ENCODE results near the gene PCCA.

DNA sequence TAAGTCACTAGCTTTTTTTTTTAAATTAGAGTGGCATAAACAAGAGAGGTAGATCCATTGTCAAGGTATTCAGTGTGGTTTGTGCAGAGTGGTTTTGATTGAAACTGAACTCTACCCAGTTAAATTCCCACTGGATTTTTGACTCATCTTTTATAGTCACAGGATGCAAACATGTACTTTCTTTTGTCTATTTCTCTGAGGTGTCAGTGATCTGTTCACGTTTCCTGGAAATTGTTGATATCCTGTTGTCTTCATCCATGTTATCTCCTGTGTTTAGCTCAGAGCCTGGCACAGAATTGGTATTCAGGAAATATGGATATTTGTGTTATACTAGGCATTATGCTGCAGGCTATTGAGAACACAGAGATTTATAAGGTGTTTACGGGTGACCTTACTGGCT is 119.7 kb downstream of the PCCA start:
- TF ChIP-seq PKNOX1 (IDR thresholded peaks at IDR 0.05): no peak
- TF ChIP-seq FOXM1 (IDR thresholded peaks at IDR 0.05; ENCODE audit: borderline replicate concordance): no peak
- no peak for TF ChIP-seq FOXK2 (IDR thresholded peaks at IDR 0.05)
- no peak for TF ChIP-seq ZNF384 (IDR thresholded peaks at IDR 0.05)
- TF ChIP-seq BHLHE40 (IDR thresholded peaks at IDR 0.05; ENCODE audit: borderline replicate concordance): no peak
- TF ChIP-seq SUZ12 (IDR thresholded peaks at IDR 0.05): no peak
- no peak for TF ChIP-seq SP1 (IDR thresholded peaks at IDR 0.05)
- TF ChIP-seq NFRKB (IDR thresholded peaks at IDR 0.05): no peak
- no peak for TF ChIP-seq CTBP1 (IDR thresholded peaks at IDR 0.05; ENCODE audit: borderline replicate concordance)
- TF ChIP-seq HDGF (IDR thresholded peaks at IDR 0.05; ENCODE audit: borderline replicate concordance): no peak
- TF ChIP-seq TARDBP (IDR thresholded peaks at IDR 0.05): no peak
- no peak for TF ChIP-seq FOXA1 (IDR thresholded peaks at IDR 0.05)
- no peak for TF ChIP-seq L3MBTL2 (conservative IDR thresholded peaks at IDR 0.05)
